ENCODE measurements around the gene HDAC9. TPM values are rescaled to one million over a fixed set of nuclear protein-coding genes. Genes with fewer than 3 reads are reported as not detected.

Gene HDAC9
- total RNA-seq, 4 donors from 2014 or later: 3.0 to 14.0 (median 5.6) TPM

GRCh38 chr7:18831419-18831818 lies 335.9 kb downstream of the HDAC9 start:
- Histone ChIP-seq H3K27me3 (no peaks in the 10 kb centered on the region), H3K4me3 (no peak overlapping the region), H3K36me3 (no peaks in the 10 kb centered on the region), H3K27ac (no peak overlapping the region), H3K4me1 (no peaks in the 10 kb centered on the region), H3K9me3 (no peaks in the 10 kb centered on the region)
- no peak for ATAC-seq
- intact Hi-C loops (cut with DNase I; ENCODE audit: low total_unique reads): no loop called here
- TF ChIP-seq POLR2A (IDR thresholded peaks at IDR 0.05) (no peak), CTCF (IDR thresholded peaks at IDR 0.05 in 4 of 5, conservative IDR thresholded peaks at IDR 0.05 in 1 of 5) (no peak)
- in situ Hi-C loops (cut with MboI; ENCODE audit: low sequenced_read_pairs in 4 of 4): no loop called here
- no peak for DNase-seq

- no peak for DNase-seq
- Histone ChIP-seq H3K4me1 (no peaks in the 10 kb centered on the region), H3K27me3 (no peaks in the 10 kb centered on the region), H3K4me3 (no peak overlapping the region), H3K9me3 (no peaks in the 10 kb centered on the region), H3K36me3 (no peaks in the 10 kb centered on the region), H3K27ac (no peak overlapping the region)
- in situ Hi-C loops (cut with MboI; ENCODE audit: low sequenced_read_pairs in 4 of 4): no loop called here
- ATAC-seq: no peak
- TF ChIP-seq CTCF (IDR thresholded peaks at IDR 0.05 in 4 of 5, conservative IDR thresholded peaks at IDR 0.05 in 1 of 5) (no peak), POLR2A (IDR thresholded peaks at IDR 0.05) (no peak)
- intact Hi-C loops (cut with DNase I; ENCODE audit: low total_unique reads): no loop called here
These were observed 336.4 kb downstream of the HDAC9 start for GRCh38 chr7:18831943-18832342.

GRCh38 chr7:18834577-18834976 lies 339.0 kb downstream of the HDAC9 start:
- in situ Hi-C loops (cut with MboI; ENCODE audit: low sequenced_read_pairs in 4 of 4): no loop called here
- Histone ChIP-seq H3K36me3 (no peaks in the 10 kb centered on the region), H3K4me1 (no peaks in the 10 kb centered on the region), H3K9me3 (no peaks in the 10 kb centered on the region), H3K4me3 (no peak overlapping the region), H3K27me3 (no peaks in the 10 kb centered on the region), H3K27ac (no peak overlapping the region)
- no peak for DNase-seq
- intact Hi-C loops (cut with DNase I; ENCODE audit: low total_unique reads): no loop called here
- ATAC-seq: no peak
- TF ChIP-seq CTCF (IDR thresholded peaks at IDR 0.05 in 4 of 5, conservative IDR thresholded peaks at IDR 0.05 in 1 of 5) (no peak), POLR2A (IDR thresholded peaks at IDR 0.05) (no peak)

GRCh38 chr7:18835001-18835690 lies 339.6 kb downstream of the HDAC9 start:
- no peak for TF ChIP-seq CTCF (IDR thresholded peaks at IDR 0.05 in 4 of 5, conservative IDR thresholded peaks at IDR 0.05 in 1 of 5)
- no peak for TF ChIP-seq POLR2A (IDR thresholded peaks at IDR 0.05)
- intact Hi-C loops (cut with DNase I; ENCODE audit: low total_unique reads): no loop called here
- Histone ChIP-seq H3K4me3 (no peak overlapping the region), H3K9me3 (no peaks in the 10 kb centered on the region), H3K4me1 (no peaks in the 10 kb centered on the region), H3K36me3 (no peaks in the 10 kb centered on the region), H3K27me3 (no peaks in the 10 kb centered on the region), H3K27ac (no peak overlapping the region)
- no peak for ATAC-seq
- no peak for DNase-seq
- in situ Hi-C loops (cut with MboI; ENCODE audit: low sequenced_read_pairs in 4 of 4): no loop called here

- H3K9me3 ChIP-seq: no peaks in the 10 kb centered on the region
- TF ChIP-seq CTCF (IDR thresholded peaks at IDR 0.05 in 4 of 5, conservative IDR thresholded peaks at IDR 0.05 in 1 of 5) (no peak), POLR2A (IDR thresholded peaks at IDR 0.05) (no peak)
- intact Hi-C loops (cut with DNase I; ENCODE audit: low total_unique reads) (no loop called here), in situ Hi-C loops (cut with MboI; ENCODE audit: low sequenced_read_pairs in 4 of 4) (no loop called here)
- H3K4me3 ChIP-seq: no peak overlapping the region
- H3K36me3 ChIP-seq: no peaks in the 10 kb centered on the region
- ATAC-seq (no peak), DNase-seq (no peak)
- no peak overlapping the region for H3K27ac ChIP-seq
- H3K4me1 ChIP-seq: no peaks in the 10 kb centered on the region
- H3K27me3 ChIP-seq: no peaks in the 10 kb centered on the region
These were observed 348.4 kb downstream of the HDAC9 start for GRCh38 chr7:18843979-18844378.
